ENCODE data around the gene PPIF. TPM values are rescaled to one million over a fixed set of nuclear protein-coding genes. Genes with fewer than 3 reads are reported as not detected.

Gene PPIF
- total and polyA plus RNA-seq, 2 of the 13 experiments (the other 11 are each of a cell fraction or from before 2014, with no cell fraction given) = 147 to 157 TPM

- TF ChIP-seq MNT (IDR thresholded peaks at IDR 0.05) = peak; percentile 28; the same call in 1 of the 2 replicates
- TF ChIP-seq LCORL (IDR thresholded peaks at IDR 0.05) = 0 out of 2 replicates have a peak, but pooled peaks have one; percentile 15
- TF ChIP-seq LCORL (CRISPR knock-in tag; IDR thresholded peaks at IDR 0.05) = no peak
- TF ChIP-seq FOXP1 (IDR thresholded peaks at IDR 0.05) = 0 out of 2 replicates have a peak, but pooled peaks have one; percentile 12
- no peak for TF ChIP-seq FOXP1 (CRISPR knock-in tag; IDR thresholded peaks at IDR 0.05)
- no peak for TF ChIP-seq U2AF1 (optimal IDR thresholded peaks at IDR 0.05; ENCODE audit: low read depth, low read length)
- TF ChIP-seq HES4 (CRISPR knock-in tag; IDR thresholded peaks at IDR 0.05; ENCODE audit: borderline replicate concordance) = no peak
- TF ChIP-seq, protein P1, sequence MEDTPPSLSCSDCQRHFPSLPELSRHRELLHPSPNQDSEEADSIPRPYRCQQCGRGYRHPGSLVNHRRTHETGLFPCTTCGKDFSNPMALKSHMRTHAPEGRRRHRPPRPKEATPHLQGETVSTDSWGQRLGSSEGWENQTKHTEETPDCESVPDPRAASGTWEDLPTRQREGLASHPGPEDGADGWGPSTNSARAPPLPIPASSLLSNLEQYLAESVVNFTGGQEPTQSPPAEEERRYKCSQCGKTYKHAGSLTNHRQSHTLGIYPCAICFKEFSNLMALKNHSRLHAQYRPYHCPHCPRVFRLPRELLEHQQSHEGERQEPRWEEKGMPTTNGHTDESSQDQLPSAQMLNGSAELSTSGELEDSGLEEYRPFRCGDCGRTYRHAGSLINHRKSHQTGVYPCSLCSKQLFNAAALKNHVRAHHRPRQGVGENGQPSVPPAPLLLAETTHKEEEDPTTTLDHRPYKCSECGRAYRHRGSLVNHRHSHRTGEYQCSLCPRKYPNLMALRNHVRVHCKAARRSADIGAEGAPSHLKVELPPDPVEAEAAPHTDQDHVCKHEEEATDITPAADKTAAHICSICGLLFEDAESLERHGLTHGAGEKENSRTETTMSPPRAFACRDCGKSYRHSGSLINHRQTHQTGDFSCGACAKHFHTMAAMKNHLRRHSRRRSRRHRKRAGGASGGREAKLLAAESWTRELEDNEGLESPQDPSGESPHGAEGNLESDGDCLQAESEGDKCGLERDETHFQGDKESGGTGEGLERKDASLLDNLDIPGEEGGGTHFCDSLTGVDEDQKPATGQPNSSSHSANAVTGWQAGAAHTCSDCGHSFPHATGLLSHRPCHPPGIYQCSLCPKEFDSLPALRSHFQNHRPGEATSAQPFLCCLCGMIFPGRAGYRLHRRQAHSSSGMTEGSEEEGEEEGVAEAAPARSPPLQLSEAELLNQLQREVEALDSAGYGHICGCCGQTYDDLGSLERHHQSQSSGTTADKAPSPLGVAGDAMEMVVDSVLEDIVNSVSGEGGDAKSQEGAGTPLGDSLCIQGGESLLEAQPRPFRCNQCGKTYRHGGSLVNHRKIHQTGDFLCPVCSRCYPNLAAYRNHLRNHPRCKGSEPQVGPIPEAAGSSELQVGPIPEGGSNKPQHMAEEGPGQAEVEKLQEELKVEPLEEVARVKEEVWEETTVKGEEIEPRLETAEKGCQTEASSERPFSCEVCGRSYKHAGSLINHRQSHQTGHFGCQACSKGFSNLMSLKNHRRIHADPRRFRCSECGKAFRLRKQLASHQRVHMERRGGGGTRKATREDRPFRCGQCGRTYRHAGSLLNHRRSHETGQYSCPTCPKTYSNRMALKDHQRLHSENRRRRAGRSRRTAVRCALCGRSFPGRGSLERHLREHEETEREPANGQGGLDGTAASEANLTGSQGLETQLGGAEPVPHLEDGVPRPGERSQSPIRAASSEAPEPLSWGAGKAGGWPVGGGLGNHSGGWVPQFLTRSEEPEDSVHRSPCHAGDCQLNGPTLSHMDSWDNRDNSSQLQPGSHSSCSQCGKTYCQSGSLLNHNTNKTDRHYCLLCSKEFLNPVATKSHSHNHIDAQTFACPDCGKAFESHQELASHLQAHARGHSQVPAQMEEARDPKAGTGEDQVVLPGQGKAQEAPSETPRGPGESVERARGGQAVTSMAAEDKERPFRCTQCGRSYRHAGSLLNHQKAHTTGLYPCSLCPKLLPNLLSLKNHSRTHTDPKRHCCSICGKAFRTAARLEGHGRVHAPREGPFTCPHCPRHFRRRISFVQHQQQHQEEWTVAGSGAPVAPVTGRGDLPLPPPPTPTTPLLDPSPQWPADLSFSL (CRISPR knock-in tag; IDR thresholded peaks at IDR 0.05) = peak; percentile 67; the same call in 1 of the 2 replicates
- 0 out of 2 replicates have a peak, but pooled peaks have one; percentile 1 for TF ChIP-seq FOXK2 (IDR thresholded peaks at IDR 0.05)
- TF ChIP-seq ATM (IDR thresholded peaks at IDR 0.05; ENCODE audit: borderline replicate concordance) = 0 out of 2 replicates have a peak, but pooled peaks have one; percentile 4
- 0 out of 2 replicates have a peak, but pooled peaks have one; percentile 62 for TF ChIP-seq IKZF1 (IDR thresholded peaks at IDR 0.05)
- no peak for TF ChIP-seq BHLHE40 (IDR thresholded peaks at IDR 0.05; ENCODE audit: low read length)
- 0 out of 2 replicates have a peak, but pooled peaks have one; percentile 1 for TF ChIP-seq NONO (IDR thresholded peaks at IDR 0.05)
- TF ChIP-seq NONO (CRISPR knock-in tag; conservative IDR thresholded peaks at IDR 0.05) = no peak
- TF ChIP-seq RAD51 (IDR thresholded peaks at IDR 0.05; ENCODE audit: borderline replicate concordance) = 0 out of 2 replicates have a peak, but pooled peaks have one; percentile 4
- peak; percentile 49 for FAIRE-seq
- H3K4me3 ChIP-seq (replicated peaks in 1 of 3; ENCODE audit: insufficient read depth in 1 of 3, low read depth in 2 of 3, low read length in 3 of 3) = no peak overlapping the region
- intact Hi-C loops (cut with micrococcal nuclease; ENCODE audit: unreplicated experiment) (no loop called here), in situ Hi-C loops (cut with HindIII; ENCODE audit: extremely low pct_ligation_motif_present, low pct_unique_long_range_greater_than_20kb) (no loop called here)
- peak overlapping the region; percentile 13; the same call in 1 of the 2 replicates for H3K9ac ChIP-seq (ENCODE audit: insufficient read depth, low read depth, low read length)
- no peaks in the 10 kb centered on the region for H3K79me2 ChIP-seq (ENCODE audit: insufficient read depth, low read length)
- H3K4me2 ChIP-seq (ENCODE audit: low read depth, low read length) = no peak overlapping the region
- no peaks in the 10 kb centered on the region for H3K9me3 ChIP-seq (ENCODE audit: low read length)
- ChIA-PET CTCF (ENCODE audit: low intra/inter-chr PET ratio, low total read pairs) (no interaction called here), POLR2A (no interaction called here)
- no peak overlapping the region for H2AFZ ChIP-seq (ENCODE audit: low read length)
- H3K4me1 ChIP-seq (ENCODE audit: insufficient read depth, low read length) = peaks cover 16% of the 10 kb centered on the region
- H3K27ac ChIP-seq (ENCODE audit: extremely low read length, insufficient read depth, low read length) = no peak overlapping the region
- DNase-seq (ENCODE audit: low spot score) = no peak
- WGBS (ENCODE audit: low lambda C conversion rate) = 62% methylated on average over 3 of the region's 3 CpGs
- H3K36me3 ChIP-seq (replicated peaks in 1 of 2; ENCODE audit: control insufficient read depth in 1 of 2, insufficient read depth in 2 of 2, low read length in 2 of 2) = no peaks in the 10 kb centered on the region
- 0 out of 5 replicates have a peak, but pooled peaks cover 0 to 3% of the 10 kb centered on the region in 2 experiments for H3K27me3 ChIP-seq (ENCODE audit: control insufficient read depth in 1 of 2, insufficient read depth in 2 of 2, low read length in 2 of 2)
- no peaks in the 10 kb centered on the region for H4K20me1 ChIP-seq (ENCODE audit: insufficient read depth, low read length)
- no TSS peak for BruUV-seq (replicated peaks)
- ATAC-seq = no peak
These were observed 20.7 kb upstream of the PPIF start for GRCh38 chr10:79326361-79327089.

Measured in HepG2 (cell line).